ENCODE measurements around the gene KDM4F.

DNA sequence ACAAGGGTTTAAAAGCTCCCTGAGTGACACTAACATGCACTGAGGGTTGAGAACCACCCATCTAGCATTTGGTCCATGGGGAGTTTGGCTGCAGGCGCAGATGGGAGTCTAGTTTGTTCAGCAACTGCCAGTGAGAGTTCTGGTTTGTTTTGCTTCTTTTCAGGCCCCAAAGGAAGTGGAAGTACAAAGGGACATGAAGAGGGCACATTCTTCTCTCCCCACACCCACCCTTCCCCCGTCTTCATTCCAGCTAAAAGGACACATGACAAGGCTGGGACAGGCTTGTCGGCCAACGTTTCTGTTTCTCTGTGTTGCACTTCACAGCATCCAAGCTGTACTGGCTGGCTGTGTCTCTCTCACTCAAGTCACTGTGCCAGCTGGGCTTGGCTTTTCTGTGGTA lies 32.2 kb downstream of the KDM4F start:
- no peak for TF ChIP-seq EZH2 (IDR thresholded peaks at IDR 0.05)
- TF ChIP-seq, protein P1, sequence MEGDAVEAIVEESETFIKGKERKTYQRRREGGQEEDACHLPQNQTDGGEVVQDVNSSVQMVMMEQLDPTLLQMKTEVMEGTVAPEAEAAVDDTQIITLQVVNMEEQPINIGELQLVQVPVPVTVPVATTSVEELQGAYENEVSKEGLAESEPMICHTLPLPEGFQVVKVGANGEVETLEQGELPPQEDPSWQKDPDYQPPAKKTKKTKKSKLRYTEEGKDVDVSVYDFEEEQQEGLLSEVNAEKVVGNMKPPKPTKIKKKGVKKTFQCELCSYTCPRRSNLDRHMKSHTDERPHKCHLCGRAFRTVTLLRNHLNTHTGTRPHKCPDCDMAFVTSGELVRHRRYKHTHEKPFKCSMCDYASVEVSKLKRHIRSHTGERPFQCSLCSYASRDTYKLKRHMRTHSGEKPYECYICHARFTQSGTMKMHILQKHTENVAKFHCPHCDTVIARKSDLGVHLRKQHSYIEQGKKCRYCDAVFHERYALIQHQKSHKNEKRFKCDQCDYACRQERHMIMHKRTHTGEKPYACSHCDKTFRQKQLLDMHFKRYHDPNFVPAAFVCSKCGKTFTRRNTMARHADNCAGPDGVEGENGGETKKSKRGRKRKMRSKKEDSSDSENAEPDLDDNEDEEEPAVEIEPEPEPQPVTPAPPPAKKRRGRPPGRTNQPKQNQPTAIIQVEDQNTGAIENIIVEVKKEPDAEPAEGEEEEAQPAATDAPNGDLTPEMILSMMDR (IDR thresholded peaks at IDR 0.05 in 2 of 3, conservative IDR thresholded peaks at IDR 0.05 in 1 of 3; ENCODE audit: borderline replicate concordance in 1 of 3, insufficient read depth in 1 of 3, low read depth in 2 of 3, low read length in 2 of 3): no peak

All from HCT116 (cell line).